Measurements from ENCODE around the gene PTGIR.
"Not testable (repeated sequence)": the region's sequence is repeated elsewhere in the genome, so short reads cannot be mapped to it uniquely, and the experiment has no call there.

PTGIR gene

DNA sequence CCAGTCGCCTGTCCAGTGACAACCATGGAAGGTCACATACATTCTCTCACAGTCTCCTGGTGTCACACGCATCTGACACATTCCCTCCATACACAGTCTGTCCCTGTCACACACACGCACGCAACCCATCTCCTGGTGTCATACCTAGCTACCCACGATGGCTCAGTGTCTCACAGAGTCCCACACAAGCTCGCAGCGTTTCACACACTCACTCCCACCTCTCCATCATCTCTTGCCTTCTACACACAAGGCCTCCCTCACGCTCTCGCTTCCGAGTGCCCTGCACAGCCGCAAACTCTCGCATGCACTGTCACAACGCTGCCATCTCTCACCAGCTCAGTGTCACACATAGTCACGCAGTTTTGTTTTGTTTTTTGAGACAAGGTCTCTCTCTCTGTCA is 12.3 kb upstream of the PTGIR start:
- DNase-seq: no peak

DNA sequence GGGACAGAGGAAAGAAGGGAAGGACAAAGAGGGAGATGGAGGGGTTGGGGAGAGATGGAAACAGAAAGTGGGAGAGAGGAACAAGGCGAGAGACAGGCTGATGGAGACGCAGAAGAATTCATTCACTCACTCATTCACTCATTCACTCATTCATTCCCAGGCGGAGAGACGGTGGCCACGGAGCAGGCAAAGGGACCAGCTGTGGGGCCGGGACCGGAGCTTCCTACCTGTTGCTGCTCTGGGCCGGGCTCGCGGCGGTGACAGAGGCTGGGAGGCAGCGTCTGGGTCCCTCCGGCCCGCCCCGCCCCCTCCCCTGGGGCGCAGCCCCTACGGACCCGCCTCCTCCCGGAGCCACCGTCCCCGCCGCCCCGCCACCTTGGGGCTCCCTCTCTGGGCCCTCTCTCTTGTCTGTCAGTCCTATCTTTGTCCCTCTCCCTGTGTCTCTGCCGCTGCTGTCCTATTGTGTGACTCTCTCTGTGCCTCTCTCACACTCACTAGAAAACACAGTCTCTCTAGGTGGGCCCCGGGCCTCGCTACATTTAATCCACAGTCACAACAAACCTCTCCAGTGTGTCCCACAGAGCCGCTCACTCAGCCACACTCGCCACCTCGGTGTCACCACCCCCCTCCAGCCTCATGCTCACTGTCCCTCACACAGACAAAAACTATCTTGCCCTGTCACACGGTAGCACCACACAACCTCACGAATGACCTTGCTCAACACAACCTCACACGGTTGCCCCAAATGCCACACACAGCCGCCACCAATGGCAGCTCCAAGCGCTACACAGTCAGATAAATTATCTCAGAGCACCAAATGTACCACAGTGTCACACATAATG is 11.3 kb upstream of the PTGIR start, which contains the start of gene GNG8:
TSS of gene GNG8 (minus strand) at position 283 of the 842 bp plus-strand sequence. CDS start 1,520 bp downstream, outside the sequence.
- DNase-seq: no peak

DNA sequence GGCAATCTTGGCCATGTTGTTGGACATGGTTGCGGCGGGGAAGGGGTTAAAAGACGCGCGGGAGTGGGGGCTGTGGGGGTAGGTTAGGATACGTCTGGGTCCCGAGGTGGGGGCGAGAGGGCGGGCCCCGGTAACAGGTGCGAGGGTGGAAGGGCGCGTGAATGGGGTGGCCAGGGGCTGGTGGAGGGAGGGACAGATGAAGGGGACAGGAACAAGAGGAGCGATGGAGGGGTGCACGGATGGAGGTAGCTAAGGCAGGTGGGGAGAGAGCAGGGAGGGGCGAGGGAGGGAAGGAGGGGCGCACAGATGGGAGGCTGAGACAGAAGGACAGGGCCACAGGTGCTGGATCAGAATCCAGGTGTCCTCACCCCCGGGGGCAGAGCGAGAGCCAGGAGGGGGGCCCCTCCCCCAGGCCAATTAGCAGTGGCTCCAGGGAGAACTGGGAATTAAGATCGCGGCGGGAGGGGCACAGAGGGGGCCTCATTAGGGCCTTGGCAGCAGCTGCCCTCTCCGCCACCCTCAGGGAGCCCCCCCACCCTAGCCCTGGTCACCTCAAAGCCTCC is 9.8 kb upstream of the PTGIR start:
- DNase-seq: no peak

DNA sequence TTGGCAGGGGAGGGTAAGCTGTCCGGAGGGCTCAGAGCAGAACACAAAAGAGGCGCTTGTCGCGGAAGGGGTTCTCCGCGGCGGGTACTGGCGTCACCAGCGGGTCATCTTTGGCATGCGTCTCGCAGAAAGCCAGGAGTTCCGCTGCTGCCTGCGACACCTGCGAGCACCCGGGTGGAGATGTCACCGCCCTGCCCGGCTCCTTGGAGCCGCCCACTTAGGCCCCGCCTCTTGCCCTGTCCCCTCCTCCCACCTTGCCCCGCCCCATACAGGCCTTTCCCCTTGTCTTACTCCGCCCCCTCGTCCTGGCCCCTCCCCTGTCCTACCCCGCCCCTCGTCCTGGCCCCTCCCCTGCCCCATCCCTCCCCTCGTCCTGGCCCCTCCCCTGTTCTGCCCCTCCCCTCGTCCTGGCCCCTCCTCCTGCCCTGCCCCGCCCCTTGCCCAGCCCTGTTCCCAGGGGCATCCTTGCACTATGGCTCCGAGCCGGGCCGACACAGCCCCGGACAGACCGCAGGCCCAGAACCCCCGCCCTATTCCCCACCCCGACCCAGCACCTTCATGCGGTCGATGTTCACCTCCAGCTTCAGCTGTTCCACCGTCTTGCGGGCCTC is 9.3 kb upstream of the PTGIR start:
- peak; percentile 91 for DNase-seq

DNA sequence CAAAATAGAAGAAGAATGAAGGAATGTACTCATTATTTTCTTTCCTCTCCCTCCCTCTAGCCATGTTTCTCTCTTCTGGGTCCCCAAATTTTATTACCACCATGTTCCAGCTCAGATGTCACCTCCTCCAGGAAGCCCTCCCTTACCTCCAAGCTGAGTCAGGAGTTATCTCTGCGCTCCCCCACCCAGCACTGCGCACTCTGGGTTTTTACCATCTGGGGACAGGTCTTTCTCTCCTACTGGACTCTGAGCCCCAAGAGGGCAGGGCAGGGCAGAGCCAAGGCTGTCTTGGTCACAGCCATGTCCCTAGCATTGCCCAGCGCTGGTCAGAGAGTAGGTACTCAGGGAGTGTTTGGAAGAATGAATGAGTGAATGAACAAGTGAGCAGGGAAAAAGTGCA is 8.2 kb upstream of the PTGIR start:
- DNase-seq: no peak

DNA sequence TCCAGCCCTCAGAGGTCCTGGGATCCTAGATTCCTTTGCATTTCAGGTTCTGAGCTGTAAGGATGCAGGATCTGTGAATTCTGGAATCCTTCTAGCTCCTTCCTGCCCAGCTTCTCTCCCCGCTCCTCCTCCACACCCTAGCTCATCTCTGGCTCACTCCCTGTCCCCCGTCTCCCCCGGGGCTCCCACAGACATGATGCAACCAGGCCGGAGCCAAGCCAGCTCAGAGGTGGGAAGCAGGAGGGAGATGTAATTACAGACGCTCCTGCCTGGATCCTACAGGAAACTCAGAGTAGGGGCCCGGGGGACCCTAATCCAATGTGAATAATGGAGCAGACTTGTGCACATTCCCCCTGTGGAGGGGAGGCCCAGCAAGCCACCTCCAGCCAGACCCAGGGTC is 6.6 kb upstream of the PTGIR start:
- peak; percentile 80 for DNase-seq

DNA sequence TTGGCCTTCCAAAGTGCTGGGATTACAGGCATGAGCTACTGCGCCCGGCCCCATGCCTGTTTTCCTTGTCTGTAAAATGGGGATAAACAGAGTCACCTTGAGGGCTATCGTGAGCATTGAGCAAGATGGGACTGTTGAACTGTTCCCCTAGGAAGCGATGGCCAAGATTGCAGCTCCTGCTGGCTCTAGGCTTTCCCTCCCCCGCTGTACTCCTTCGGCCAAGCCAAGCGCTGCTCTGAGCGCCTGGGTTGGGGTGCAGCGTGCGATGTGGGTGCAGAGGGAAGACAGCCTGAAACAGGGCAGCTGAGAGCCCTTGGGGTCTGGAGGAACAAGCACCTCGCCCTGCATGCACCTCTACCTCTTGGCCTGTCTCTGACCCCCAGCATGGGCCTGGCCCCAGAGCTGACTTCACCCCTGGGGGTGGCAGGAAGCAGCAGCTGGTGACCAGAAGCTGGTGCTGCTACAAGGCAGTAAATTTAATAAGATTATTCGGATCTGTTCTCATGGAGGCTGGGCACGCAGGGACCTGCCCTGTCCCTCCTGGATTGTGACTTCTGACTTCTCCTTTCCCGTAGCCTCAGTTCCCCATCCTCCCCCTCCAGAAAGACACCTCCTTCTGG is 5.8 kb upstream of the PTGIR start:
- no peak for DNase-seq

DNA sequence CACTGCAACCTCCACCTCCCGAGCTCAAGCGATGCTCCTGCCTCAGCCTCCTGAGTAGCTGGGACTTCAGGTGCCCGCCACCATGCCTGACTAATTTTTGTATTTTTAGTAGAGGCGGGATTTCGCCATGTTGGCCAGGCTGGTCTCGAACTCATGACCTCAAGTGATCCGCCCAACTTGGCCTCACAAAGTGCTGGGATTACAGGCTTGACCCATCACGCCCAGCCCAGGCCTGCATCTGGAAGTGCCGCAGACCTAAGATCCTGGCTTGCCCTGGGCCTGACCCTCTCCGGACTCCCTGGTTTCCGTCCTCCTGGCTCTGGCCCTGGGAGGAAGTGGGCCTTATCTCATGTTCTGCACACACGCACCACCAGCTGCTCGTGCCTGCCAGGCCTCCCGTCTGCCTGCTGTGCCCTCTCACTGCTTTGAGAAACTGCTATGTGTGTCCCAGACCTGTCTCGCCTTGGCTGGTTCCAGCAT is 4.7 kb upstream of the PTGIR start:
- DNase-seq: no peak

DNA sequence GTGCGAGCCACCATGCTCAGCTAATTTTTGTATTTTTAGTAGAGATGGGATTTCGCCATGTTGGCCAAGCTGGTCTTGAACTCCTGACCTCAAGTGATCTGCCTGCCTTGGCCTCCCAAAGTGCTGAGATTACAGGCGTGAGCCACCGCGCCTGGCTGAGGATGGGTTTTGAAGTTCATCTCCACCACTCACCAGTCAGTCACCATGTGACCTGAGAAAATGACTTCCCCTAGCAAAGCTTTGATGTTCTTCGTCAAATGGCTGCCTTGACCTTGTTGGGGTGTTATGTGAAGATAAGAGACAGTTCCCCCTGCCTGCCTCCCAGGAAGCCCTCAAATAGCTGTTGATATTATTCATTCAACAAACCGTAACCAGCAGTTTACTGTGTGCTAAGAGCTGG is 4.1 kb upstream of the PTGIR start:
- DNase-seq: not testable (repeated sequence)

DNA sequence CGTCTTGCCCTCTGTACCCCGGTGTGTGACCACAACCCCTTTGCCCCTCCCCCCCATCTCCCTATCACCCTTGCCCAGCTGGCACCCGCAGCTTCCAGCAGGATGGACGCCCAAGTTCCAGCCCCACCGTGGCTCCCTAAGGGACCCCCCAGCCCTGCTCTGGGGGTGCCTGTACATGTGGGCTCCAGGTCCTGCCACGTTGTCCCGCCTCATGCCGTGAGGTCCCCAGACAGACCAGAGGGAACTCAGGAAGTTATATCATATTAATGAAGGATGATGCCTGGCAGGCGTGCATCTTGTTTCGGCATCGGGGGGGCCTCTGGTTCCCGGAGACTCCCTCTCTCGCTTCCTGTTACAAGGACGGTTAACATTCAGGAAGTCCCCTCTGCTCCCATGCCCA is 1.6 kb upstream of the PTGIR start:
- no peak for DNase-seq

DNA sequence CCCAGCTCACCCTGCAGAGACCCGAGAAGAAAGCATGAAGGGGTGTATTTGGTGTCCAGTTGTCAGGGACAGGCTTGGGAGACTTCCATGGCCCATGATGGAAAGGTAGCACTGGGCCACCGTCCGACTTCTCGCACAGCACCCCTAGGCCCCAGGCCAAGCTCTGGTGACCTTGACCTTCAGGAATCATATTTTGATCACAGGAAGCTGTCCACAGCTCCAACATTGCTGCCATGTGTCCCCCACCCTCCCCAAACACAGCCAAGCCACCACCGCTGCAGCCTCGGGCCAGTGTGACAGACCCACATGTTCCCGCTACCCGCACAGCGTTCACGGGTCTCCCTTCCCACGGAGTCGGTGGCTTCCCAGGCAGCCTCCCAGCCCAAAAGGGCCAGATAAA is 842 bp upstream of the PTGIR start:
- no peak for DNase-seq

DNA sequence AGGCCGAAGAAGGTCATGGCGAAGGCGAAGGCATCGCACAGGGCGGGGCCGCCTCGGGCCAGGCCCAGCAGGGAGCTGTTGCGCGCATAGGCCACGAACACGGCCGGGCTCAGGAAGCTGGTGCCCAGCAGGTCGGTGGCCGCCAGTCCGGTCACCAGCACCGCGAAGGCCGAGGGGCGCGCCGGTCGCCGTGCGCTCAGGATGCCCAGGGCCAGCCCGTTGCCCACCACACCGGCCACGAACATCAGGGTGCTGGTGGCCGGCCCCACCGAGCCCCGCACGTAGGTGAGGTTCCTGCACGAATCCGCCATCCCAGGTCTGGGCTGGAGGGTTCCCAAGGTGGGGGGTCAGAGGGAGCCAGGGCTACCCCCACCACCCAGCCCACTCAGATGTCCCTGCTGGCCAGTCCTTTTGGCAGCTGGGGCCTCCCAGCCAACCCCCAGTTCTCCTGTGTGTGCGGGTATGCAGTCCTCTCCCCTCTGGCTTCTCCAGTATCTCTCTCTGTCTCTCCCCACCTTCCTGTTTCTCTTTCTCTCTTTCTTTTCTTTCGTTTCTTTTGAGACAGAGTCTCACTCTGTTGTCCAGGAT is 880 bp downstream of the PTGIR start:
- no peak for DNase-seq

DNA sequence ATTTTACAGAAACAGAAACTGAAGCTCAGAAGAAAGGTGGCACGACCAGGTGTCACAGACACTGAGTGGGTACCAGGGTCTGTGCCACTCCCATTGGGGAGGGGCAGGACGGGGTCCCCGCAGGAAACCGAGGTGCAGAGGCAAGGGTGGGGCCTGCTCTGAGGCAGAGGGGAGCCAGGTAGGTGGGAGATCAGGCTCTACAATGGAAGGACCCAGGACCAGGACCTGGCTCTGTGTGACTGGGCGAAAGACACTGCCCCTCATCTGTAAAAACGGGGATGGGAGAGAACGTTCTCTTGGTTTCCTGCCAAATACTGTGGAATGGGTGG is 2.8 kb downstream of the PTGIR start:
- no peak for DNase-seq

DNA sequence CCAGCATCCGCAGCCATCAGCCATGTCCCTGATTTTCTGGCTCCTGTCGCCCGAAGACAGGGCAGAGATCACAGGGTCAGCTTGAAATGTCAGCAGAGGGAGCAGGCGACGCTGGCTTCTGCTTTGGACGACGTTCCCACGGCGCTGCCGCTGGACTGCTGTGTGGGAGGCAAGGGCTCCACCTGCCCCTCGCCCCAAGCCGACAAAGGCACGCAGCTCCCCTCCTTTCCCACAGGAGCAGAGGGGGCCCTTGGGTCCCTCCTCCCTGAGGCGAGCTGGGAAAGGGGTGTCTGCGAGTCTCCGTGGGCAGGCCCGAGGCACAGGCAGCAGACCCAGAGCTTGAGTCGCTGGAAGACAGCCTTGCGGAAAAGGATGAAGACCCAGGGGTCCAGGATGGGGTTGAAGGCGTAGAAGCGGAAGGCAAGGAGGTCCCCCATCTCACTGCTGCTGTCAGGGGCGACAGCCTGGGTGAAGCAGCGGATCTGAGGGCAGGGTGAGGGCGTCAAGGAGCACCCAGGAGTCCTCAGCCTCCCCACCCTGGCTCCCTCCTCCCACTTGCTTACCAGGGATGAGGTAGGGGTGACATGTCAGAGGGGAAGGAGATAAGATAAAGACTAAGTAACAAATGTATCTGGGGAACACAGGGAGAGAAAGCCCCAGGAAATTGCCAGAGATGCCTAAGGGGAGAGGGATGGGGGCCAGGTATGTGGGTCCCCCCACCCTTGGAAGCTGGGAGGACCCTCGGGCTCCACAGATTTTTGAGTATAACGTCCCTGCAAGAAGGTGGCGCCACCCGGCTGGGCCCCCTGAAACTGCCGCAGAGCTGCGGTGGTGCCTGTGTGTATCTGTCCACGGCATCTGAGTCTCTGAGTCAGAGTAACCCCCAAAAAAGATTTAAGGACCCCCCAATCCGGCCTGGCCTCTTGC is 3.4 kb downstream of the PTGIR start:
- no peak for DNase-seq

DNA sequence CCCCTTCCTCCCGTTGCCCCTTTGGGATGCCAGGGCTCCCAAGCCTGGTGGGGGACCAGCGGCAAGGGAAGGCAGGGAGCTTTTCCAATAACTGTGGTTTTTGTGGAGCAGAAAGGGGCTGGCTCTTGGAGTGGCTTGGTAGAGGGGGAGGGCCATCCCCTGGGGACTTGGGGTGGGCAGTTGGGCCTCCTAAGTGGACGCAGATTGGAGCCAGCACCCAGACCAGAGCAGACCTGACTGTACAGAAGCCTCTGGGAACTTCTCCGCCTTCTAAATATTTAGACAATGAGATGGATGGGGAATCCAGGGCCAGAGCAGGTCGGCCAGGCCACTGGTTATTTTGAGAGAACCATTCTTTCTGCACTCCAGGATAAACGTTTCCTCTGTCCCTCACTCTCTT is 4.2 kb downstream of the PTGIR start:
- DNase-seq: peak; percentile 77

DNA sequence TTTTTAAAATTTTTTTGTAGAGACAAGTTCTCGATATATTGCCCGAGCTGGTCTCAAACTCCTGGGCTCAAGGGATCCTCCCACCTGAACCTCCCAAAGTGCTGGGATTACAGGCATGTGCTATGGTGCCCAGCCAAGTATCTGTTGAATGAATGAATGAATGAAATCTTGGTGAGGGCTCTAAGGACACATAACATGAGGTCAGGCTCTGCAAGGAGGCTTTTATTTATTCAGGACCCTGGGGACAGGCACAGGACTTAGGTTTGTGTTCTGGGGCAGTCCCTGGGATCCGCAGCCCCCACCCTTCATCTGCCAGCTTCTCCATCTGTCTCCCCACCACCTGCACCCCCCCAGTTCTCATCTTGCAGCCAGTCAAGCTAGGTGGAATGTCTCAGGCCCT is 4.6 kb downstream of the PTGIR start:
- no peak for DNase-seq

DNA sequence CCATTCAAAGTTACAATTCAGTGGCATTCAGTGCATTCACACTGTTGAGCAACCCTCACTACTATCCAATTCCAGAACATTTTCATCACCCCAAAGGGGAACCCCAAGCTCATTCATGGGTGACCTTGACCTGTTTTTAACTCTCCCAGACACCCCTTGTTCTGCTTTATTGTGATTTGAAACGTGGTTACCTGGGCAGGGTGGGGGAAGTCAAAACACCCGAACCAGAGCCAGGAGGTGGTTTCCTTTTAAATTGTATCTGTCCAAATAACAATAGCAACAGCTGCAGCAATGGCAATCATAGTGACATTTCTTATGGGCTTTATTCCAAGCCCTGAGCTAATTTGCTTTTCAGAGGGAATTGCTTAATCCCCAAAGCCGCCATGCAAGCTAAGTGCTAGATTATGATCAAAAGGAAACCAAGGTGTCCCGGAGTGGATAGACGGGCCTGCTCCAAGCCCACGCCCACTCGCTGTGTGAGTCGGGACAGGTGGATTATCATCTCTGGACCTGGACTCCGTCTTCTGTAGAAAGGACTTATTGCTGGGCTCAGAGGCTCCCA is 6.1 kb downstream of the PTGIR start:
- no peak for DNase-seq

DNA sequence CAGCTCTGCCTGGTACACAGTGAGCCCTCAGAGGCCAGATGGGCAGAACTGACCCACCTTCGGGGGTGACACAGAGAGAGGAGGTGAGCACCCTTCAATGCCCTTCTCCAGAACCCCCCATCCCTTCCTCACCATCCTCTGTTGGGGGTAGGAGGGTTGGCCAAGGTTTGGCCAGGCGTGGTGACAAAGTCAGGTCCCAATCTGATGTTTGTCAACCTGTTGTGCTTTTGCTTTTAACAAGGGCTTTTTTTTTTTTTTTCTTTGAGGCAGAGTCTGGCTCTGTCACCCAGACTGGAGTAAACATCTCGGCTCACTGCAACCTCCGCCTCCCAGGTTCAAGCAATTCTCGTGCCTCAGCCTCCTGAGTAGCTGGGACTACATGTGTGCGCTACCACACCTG is 7.3 kb downstream of the PTGIR start:
- no peak for DNase-seq

DNA sequence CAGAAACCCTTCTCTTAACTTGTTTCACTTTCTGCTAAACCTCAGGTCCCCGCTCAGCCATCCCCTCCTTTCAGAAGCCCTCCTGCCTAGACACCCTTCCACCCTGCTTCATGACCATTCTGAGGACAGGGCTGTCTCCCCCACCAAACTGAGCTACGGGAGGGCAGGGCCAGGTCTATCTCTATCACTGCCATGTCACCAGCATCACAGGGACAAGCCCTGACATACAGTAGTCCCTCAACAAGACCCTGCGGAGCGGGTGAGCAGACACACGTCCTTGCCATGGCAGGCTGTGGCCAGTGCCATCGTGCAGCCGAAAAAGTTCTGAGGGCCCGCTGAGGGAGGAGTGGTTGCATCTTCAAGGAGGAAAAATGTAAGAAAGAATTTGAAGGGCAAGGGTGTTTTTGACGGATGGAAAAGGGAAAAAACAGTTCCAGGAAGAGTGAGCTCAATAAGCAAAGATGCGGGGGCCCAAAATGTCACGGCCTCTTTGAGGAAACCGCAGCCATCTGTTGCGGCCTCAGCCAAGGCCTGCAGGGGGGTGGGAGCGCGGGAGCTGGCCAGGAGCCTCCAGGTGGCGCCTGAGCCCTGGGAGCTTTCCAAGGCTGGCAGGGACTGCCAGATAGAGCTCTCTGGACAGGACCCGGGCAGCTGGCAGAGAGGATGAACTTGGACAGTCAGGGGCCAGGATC is 8.1 kb downstream of the PTGIR start:
- DNase-seq: peak; percentile 47

DNA sequence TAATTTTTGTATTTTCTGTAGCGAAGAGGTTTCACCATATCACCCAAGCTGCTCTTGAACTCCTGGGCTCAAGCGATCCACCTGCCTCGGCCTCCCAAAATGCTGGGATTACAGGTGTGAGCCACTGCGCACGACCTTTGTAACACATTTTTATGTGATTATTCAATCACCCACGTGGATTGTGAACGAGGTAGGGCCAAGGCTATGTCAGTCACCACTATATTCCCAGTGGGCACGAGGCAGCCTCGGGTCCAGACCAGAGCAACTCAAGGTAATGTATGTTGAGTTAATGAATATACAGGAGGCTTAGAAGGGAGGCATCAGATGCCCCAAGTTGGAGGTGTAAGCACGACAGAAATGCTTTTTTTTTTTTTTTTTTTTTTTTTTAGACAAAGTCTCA is 8.9 kb downstream of the PTGIR start:
- DNase-seq: no peak

DNA sequence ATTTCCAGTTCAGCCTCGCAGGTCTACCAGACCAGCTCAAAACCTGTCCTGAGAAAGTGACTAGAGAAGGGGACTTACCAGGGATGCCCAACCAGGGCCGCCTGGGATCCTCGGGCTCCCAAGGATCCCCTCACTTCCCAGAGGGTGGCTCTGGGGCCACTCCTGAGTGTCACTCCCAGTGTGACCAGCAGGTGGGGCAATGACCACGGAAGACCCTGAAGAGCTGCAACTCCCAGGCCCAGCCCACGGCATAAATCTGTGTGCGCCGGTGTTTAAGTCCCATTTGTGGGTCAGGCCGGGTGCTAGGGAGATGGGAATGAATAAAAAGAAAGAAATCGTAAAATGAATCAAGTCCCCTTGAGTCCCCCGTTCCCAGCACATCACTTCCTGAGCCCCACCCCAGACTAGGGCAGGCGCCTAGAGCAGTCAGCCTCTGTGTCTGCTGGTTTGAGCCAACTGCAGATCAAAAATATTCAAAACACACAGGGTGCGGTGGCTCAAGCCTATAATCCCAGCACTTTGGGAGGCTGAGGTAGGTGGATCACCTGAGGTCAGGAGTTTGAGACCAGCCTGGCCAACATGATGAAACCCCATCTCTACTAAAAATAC is 10.7 kb downstream of the PTGIR start:
- DNase-seq: peak; percentile 80

All from fibroblast of skin of scalp (primary cell).